GM12892 (cell line): ENCODE measurements around the gene YJU2.

Source experiments
- POLR2A ChIP-seq: IDR thresholded peaks from 2 replicates; pipeline ENCODE4 v1.6.1; 2011; ENCODE audit warnings: low read depth, low read length, control low read depth
- POLR2AphosphoS5 ChIP-seq: IDR thresholded peaks from 2 replicates; pipeline ENCODE4 v1.6.1; 2011; ENCODE audit warnings: low read depth, low read length, control low read depth
- TAF1 ChIP-seq: IDR thresholded peaks from 2 replicates; pipeline ENCODE4 v1.6.1; 2011; ENCODE audit warnings: low read depth, mild to moderate bottlenecking, control low read depth, low read length, borderline replicate concordance

DNA sequence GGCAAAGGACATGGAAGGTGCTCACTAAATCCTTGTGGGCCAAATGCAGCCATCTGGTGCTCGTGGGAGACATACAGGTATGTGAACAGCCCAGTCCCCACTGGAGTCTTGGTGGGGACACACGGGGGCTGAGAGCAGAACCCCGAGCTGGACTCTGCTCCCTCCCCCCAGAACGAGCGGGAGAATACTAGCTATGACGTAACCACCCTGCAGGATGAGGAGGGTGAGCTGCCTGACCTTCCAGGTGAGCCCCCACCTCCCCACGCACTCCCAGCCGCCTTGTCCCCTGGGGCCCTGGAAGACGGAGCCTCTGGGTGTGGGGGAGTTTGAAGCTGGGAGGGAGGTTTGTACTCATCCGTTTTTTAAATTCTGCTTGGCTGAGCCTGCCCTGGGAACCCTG is 31.1 kb upstream of the YJU2 start:
- TF ChIP-seq POLR2A: no peak
- TF ChIP-seq TAF1: no peak
- no peak for TF ChIP-seq POLR2AphosphoS5
